H1 (cell line): ENCODE measurements around the gene TUBGCP4. TPM values are rescaled to one million over a fixed set of nuclear protein-coding genes. Genes with fewer than 3 reads are reported as not detected.

Experiments
- CTCF ChIA-PET: fragments of 300-600 bp; sonication (Branson Sonifier 250); formaldehyde crosslinking; loops from one replicate; lab custom pipeline; 2021; ENCODE audit not compliant: partially characterized antibody; lab: Charles Lee
- POLR2A ChIA-PET: fragments of 300-600 bp; sonication (Branson Sonifier 250); formaldehyde crosslinking; loops from one replicate; lab custom pipeline; 2021; ENCODE audit warnings: inconsistent platforms; ENCODE audit not compliant: partially characterized antibody; lab: Charles Lee
- DNase-seq, 2 experiments: peaks; one replicate each; pipeline versions ENCODE4 v3.0.0 to v3.0.0-alpha.2; 2010 to 2022; ENCODE audit warnings: low spot score in 2 of 2, low read depth in 1 of 2, mixed read lengths in 1 of 2
- FAIRE-seq: peaks from 2 replicates; lab custom pipeline; 2011; peaks lifted over from hg19 to GRCh38; lab: Jason Lieb, UNC
- H2AFZ ChIP-seq: 2 replicates; pipeline ENCODE4 v1.8.1; 2012; ENCODE audit warnings: low read length, inconsistent platforms
- H2AK5ac ChIP-seq: 2 replicates; pipeline ENCODE4 v1.6.1; 2013; ENCODE audit warnings: low read depth, low read length
- H2BK120ac ChIP-seq: replicated peaks from 2 replicates; pipeline ENCODE3; 2013; ENCODE audit warnings: low read depth, low read length, inconsistent platforms
- H2BK12ac ChIP-seq: 2 replicates; pipeline ENCODE4 v1.6.1; 2013; ENCODE audit warnings: low read depth, low read length
- H2BK15ac ChIP-seq: 2 replicates; pipeline ENCODE4 v1.6.1; 2013; ENCODE audit warnings: low read length
- H2BK20ac ChIP-seq: 2 replicates; pipeline ENCODE4 v1.6.1; 2013; ENCODE audit warnings: low read length
- H2BK5ac ChIP-seq: 2 replicates; pipeline ENCODE4 v1.6.1; 2013; ENCODE audit warnings: low read depth, low read length
- H3K14ac ChIP-seq: 2 replicates; pipeline ENCODE4 v1.6.1; 2013; ENCODE audit warnings: inconsistent platforms; ENCODE audit not compliant: insufficient read length
- H3K18ac ChIP-seq: 2 replicates; pipeline ENCODE4 v1.6.1; 2013; ENCODE audit warnings: low read length; ENCODE audit errors: extremely low read depth
- H3K23ac ChIP-seq: 2 replicates; pipeline ENCODE4 v1.6.1; 2013; ENCODE audit warnings: inconsistent platforms; ENCODE audit not compliant: insufficient read length
- H3K23me2 ChIP-seq: 2 replicates; pipeline ENCODE4 v1.6.1; 2013; ENCODE audit warnings: low read depth, low read length
- H3K27ac ChIP-seq: 2 replicates; pipeline ENCODE4 v1.6.1; 2011; ENCODE audit warnings: low read depth, low read length, inconsistent platforms
- H3K27me3 ChIP-seq, 4 experiments: replicated peaks in 1 of 4; 1 replicate in 1 of 4; 2 replicates in 3 of 4; pipeline versions ENCODE4 v1.6.1 to v1.8.1; 2011 to 2013; ENCODE audit warnings: low read length in 3 of 4, mild to moderate bottlenecking in 3 of 4, inconsistent platforms in 2 of 4, mixed read lengths in 2 of 4, moderate library complexity in 1 of 4; ENCODE audit not compliant: control insufficient read depth in 3 of 4, insufficient read depth in 3 of 4; ENCODE audit errors: extremely low read depth in 1 of 4
- H3K36me3 ChIP-seq, 4 experiments: 2 replicates each; pipeline versions ENCODE4 v1.6.1 to v1.8.1; 2011 to 2013; ENCODE audit warnings: mild to moderate bottlenecking in 4 of 4, low read length in 3 of 4, moderate library complexity in 2 of 4, control low read depth in 1 of 4, inconsistent platforms in 1 of 4; ENCODE audit not compliant: insufficient read depth in 4 of 4, control insufficient read depth in 2 of 4
- H3K4ac ChIP-seq: replicated peaks from 2 replicates; pipeline ENCODE3; 2013; ENCODE audit warnings: low read length, low read depth, mixed read lengths, inconsistent platforms; ENCODE audit not compliant: insufficient read length
- H3K4me1 ChIP-seq, 4 experiments: replicated peaks in 1 of 4; 1 replicate in 1 of 4; 2 replicates in 3 of 4; pipeline versions ENCODE4 v1.6.1 to v1.8.1; 2011 to 2013; ENCODE audit warnings: low read length in 3 of 4, inconsistent platforms in 2 of 4, mixed read lengths in 1 of 4; ENCODE audit not compliant: insufficient read depth in 4 of 4, control insufficient read depth in 3 of 4
- H3K4me2 ChIP-seq, 2 experiments: 2 replicates each; pipeline versions ENCODE4 v1.6.1 to v1.8.1; 2011 to 2013; ENCODE audit warnings: low read depth in 2 of 2, low read length in 2 of 2, control low read depth in 1 of 2, inconsistent platforms in 1 of 2, mild to moderate bottlenecking in 1 of 2; ENCODE audit not compliant: insufficient read depth in 1 of 2
- H3K4me3 ChIP-seq, 4 experiments: fragments of 200-600, 300-600 bp in 1 of 4; sonication (generic), shearing (Covaris generic), sonication (Bioruptor Twin) in 1 of 4; 2 replicates each; pipeline versions ENCODE4 v1.5.1 to v1.8.1; 2011 to 2016; ENCODE audit warnings: low read length in 4 of 4, low read depth in 3 of 4, control low read depth in 2 of 4, inconsistent platforms in 2 of 4, mild to moderate bottlenecking in 2 of 4, mixed read lengths in 1 of 4, moderate library complexity in 1 of 4; ENCODE audit not compliant: insufficient read depth in 2 of 4; ENCODE audit errors: extremely low read depth in 1 of 4
- H3K56ac ChIP-seq: replicated peaks from 2 replicates; pipeline ENCODE3; 2013; ENCODE audit warnings: low read depth, mild to moderate bottlenecking, mixed read lengths, low read length, inconsistent platforms; ENCODE audit not compliant: insufficient read length
- H3K79me1 ChIP-seq: 2 replicates; pipeline ENCODE4 v1.6.1; 2013; ENCODE audit warnings: low read depth, low read length, control low read depth
- H3K79me2 ChIP-seq, 2 experiments: 2 replicates each; pipeline versions ENCODE4 v1.6.1 to v1.8.1; 2012 to 2013; ENCODE audit warnings: low read length in 2 of 2, mild to moderate bottlenecking in 2 of 2, inconsistent platforms in 1 of 2; ENCODE audit not compliant: insufficient read depth in 2 of 2, control insufficient read depth in 1 of 2
- H3K9ac ChIP-seq, 4 experiments: replicated peaks in 1 of 4; 1 replicate in 1 of 4; 2 replicates in 3 of 4; pipeline versions ENCODE4 v1.6.1 to v1.8.1; 2011 to 2013; ENCODE audit warnings: low read depth in 3 of 4, low read length in 3 of 4, control low read depth in 2 of 4, mild to moderate bottlenecking in 2 of 4, moderate library complexity in 2 of 4, inconsistent platforms in 1 of 4; ENCODE audit errors: extremely low read depth in 1 of 4
- H3K9me3 ChIP-seq, 2 experiments: 2 replicates each; pipeline versions ENCODE4 v1.6.1 to v1.8.1; 2012 to 2013; ENCODE audit warnings: mild to moderate bottlenecking in 2 of 2, moderate library complexity in 2 of 2, control low read depth in 1 of 2, inconsistent platforms in 1 of 2, low read depth in 1 of 2, low read length in 1 of 2, mixed read lengths in 1 of 2; ENCODE audit not compliant: insufficient read depth in 2 of 2
- H4K20me1 ChIP-seq, 2 experiments: replicated peaks in 1 of 2; 2 replicates each; pipeline versions ENCODE3 to v1.8.1; 2011 to 2013; ENCODE audit warnings: inconsistent platforms in 2 of 2, low read length in 2 of 2, mild to moderate bottlenecking in 1 of 2; ENCODE audit not compliant: insufficient read depth in 2 of 2, control insufficient read depth in 1 of 2
- H4K5ac ChIP-seq: 2 replicates; pipeline ENCODE4 v1.6.1; 2013; ENCODE audit warnings: low read length, low read depth, mixed read lengths, inconsistent platforms; ENCODE audit not compliant: insufficient read length
- H4K8ac ChIP-seq: 2 replicates; pipeline ENCODE4 v1.8.0; 2013; ENCODE audit warnings: mild to moderate bottlenecking, moderate library complexity, low read length, inconsistent platforms; ENCODE audit not compliant: insufficient read depth; ENCODE audit errors: extremely low read depth
- H4K91ac ChIP-seq: replicated peaks from 2 replicates; pipeline ENCODE3; 2013; ENCODE audit warnings: low read length, mixed read lengths, inconsistent platforms; ENCODE audit not compliant: insufficient read length
- BCL11A ChIP-seq, 2 experiments: IDR thresholded peaks; one replicate each; pipeline ENCODE4 v1.6.1; 2011; ENCODE audit warnings: low read depth in 2 of 2, low read length in 2 of 2, mild to moderate bottlenecking in 2 of 2
- EGR1 ChIP-seq: IDR thresholded peaks from 2 replicates; pipeline ENCODE4 v1.6.1; 2011; ENCODE audit warnings: low read depth, low read length, borderline replicate concordance
- EP300 ChIP-seq, 2 experiments: IDR thresholded peaks; 1 replicate in 1 of 2; 2 replicates in 1 of 2; pipeline ENCODE4 v1.6.1; 2011 to 2012; ENCODE audit warnings: low read depth in 2 of 2, low read length in 2 of 2, mild to moderate bottlenecking in 2 of 2, borderline replicate concordance in 1 of 2, inconsistent platforms in 1 of 2, moderate library complexity in 1 of 2
- FOSL1 ChIP-seq: IDR thresholded peaks from 2 replicates; pipeline ENCODE4 v1.6.1; 2011; ENCODE audit warnings: mild to moderate bottlenecking, low read depth, low read length, moderate library complexity; ENCODE audit not compliant: insufficient read depth
- POLR2A ChIP-seq, 2 experiments: IDR thresholded peaks; 1 replicate in 1 of 2; 2 replicates in 1 of 2; pipeline ENCODE4 v1.6.1; 2011; ENCODE audit warnings: low read depth in 2 of 2, low read length in 2 of 2, mild to moderate bottlenecking in 2 of 2; ENCODE audit errors: control extremely low read depth in 1 of 2
- RFX5 ChIP-seq: IDR thresholded peaks from 2 replicates; pipeline ENCODE4 v1.6.1; 2011; ENCODE audit warnings: low read depth, low read length, improper control_type of control experiment, borderline replicate concordance
- RNF2 ChIP-seq: fragments of 200-900, 300-1000 bp; sonication (generic); IDR thresholded peaks from 2 replicates; pipeline ENCODE4 v1.7.1; 2016; ENCODE audit warnings: borderline replicate concordance, low read depth, mild to moderate bottlenecking, antibody characterized with exemption, low read length; ENCODE audit not compliant: poor library complexity, severe bottlenecking; ENCODE audit errors: missing control alignments
- SIRT6 ChIP-seq: IDR thresholded peaks from one replicate; pipeline ENCODE4 v1.7.1; 2012; ENCODE audit warnings: low read length, inconsistent platforms
- SP2 ChIP-seq: IDR thresholded peaks from 2 replicates; pipeline ENCODE4 v1.6.1; 2012; ENCODE audit warnings: mild to moderate bottlenecking, low read length, inconsistent platforms
- SUZ12 ChIP-seq: fragments of 200-600 bp; sonication (generic); IDR thresholded peaks from 2 replicates; pipeline ENCODE4 v1.6.1; 2012; ENCODE audit warnings: mild to moderate bottlenecking, inconsistent platforms, low read length, moderate library complexity, mixed read lengths
- TAF1 ChIP-seq: IDR thresholded peaks from 2 replicates; pipeline ENCODE4 v1.6.1; 2011; ENCODE audit warnings: mild to moderate bottlenecking, low read depth, low read length
- TCF12 ChIP-seq: IDR thresholded peaks from 2 replicates; pipeline ENCODE4 v1.6.1; 2011; ENCODE audit warnings: low read depth, mild to moderate bottlenecking, low read length
- WGBS, 2 experiments: shearing (Covaris generic) in 1 of 2; methylation state at CpG; one replicate each; pipeline versions ENCODE4 v1.1.6 to v1.1.7; 2013 to 2015; ENCODE audit warnings: low lambda C conversion rate in 2 of 2, mixed read lengths in 2 of 2, inconsistent platforms in 1 of 2, low coverage in 1 of 2, missing lambda C conversion rate in 1 of 2; ENCODE audit not compliant: insufficient replicate concordance in 2 of 2, insufficient coverage in 1 of 2, insufficient read length in 1 of 2; ENCODE audit errors: extremely low coverage in 1 of 2, missing lambda C conversion rate in 1 of 2; 5-methylcytosine and 5-hydroxymethylcytosine counted together
- polyA plus RNA-seq, 7 experiments: library from polyadenylated mRNA; depleted of rRNA in 3 of 7; stranded (reverse) in 5 of 7; unstranded in 2 of 7; fragments of >200 nt in 5 of 7; fragments of 200-250 nt in 2 of 7; gene quantifications; 1 replicate in 5 of 7; 2 replicates in 1 of 7; 4 replicates in 1 of 7; pipeline versions ENCODE4 v1.2.1 to v1.2.3, GENCODE V29; 2011 to 2013; ENCODE audit warnings: missing spikeins in 2 of 7, mixed read lengths in 2 of 7
- total RNA-seq: library from RNA; stranded (reverse); fragmentation: NEBNext Ultra II Directional; extraction: Animal tissue kit (Norgen Biotek cat#: 25700); gene quantifications from 2 replicates; pipeline ENCODE4 v1.2.1, GENCODE V29; 2021
- TF ChIP-seq, protein P1 (sequence below): IDR thresholded peaks from 2 replicates; pipeline ENCODE4 v1.6.1; 2011; ENCODE audit warnings: low read depth, mild to moderate bottlenecking, low read length; ENCODE audit not compliant: insufficient read depth

Gene TUBGCP4
- total and polyA plus RNA-seq, 2 of the 8 experiments (the other 6 are each of a cell fraction or from before 2014, with no cell fraction given): 7.3 to 23.4 TPM

GRCh38 chr15:43404130-43404529 lies 33.2 kb downstream of the TUBGCP4 start:
- CTCF ChIA-PET: interaction anchor here (0.6 to 0.9 kb wide), 2 partner anchors 30 to 90 kb away, joined by 3 read pairs; no protein-coding TSS in a partner anchor

More at GRCh38 chr15:43404130-43404529, 33.2 kb downstream of the TUBGCP4 start:
- Histone ChIP-seq H2AK5ac (no peak overlapping the region), H3K23ac (no peak overlapping the region), H3K56ac (no peak overlapping the region), H2BK5ac (no peak overlapping the region), H2BK120ac (no peak overlapping the region), H3K23me2 (no peaks in the 10 kb centered on the region), H3K9ac (no peak overlapping the region), H3K18ac (no peak overlapping the region), H3K79me1 (no peaks in the 10 kb centered on the region; the same call in 1 of the 2 replicates), H3K14ac (no peak overlapping the region), H4K91ac (no peak overlapping the region), H3K9me3 (no peaks in the 10 kb centered on the region), H4K20me1 (peaks cover 3 to 4% of the 10 kb centered on the region in 2 experiments), H3K79me2 (no peaks in the 10 kb centered on the region), H4K5ac (no peak overlapping the region), H2AFZ (no peak overlapping the region), H3K27me3 (no peaks in the 10 kb centered on the region), H4K8ac (no peak overlapping the region; the same call in 1 of the 2 replicates), H2BK20ac (no peak overlapping the region)
- WGBS, 2 experiments: 83% methylated on average over 5 of the region's 5 CpGs; no CpG with 5 or more reads in 1 of the 2 experiments
- FAIRE-seq: no peak
- POLR2A ChIA-PET: interaction anchor here (1.1 kb wide), 1 partner anchor 36 kb away, joined by 3 read pairs; no protein-coding TSS in a partner anchor
- no peak for DNase-seq
- no peak for TF ChIP-seq EP300 (IDR thresholded peaks at IDR 0.05; ENCODE audit: borderline replicate concordance in 1 of 2, low read depth in 2 of 2, low read length in 2 of 2)
- TF ChIP-seq TAF1: no peak
- no peak for TF ChIP-seq FOSL1
- no peak for TF ChIP-seq POLR2A (IDR thresholded peaks at IDR 0.05; ENCODE audit: control extremely low read depth in 1 of 2, low read depth in 2 of 2, low read length in 2 of 2)
- no peak for TF ChIP-seq SIRT6
- no peak for TF ChIP-seq RFX5
- TF ChIP-seq SP2: no peak
- TF ChIP-seq SUZ12: no peak
- no peak for TF ChIP-seq BCL11A (IDR thresholded peaks at IDR 0.05; ENCODE audit: low read depth in 2 of 2, low read length in 2 of 2)
- no peak for TF ChIP-seq RNF2
- no peak for TF ChIP-seq TCF12
- TF ChIP-seq EGR1: no peak
- TF ChIP-seq, protein P1, sequence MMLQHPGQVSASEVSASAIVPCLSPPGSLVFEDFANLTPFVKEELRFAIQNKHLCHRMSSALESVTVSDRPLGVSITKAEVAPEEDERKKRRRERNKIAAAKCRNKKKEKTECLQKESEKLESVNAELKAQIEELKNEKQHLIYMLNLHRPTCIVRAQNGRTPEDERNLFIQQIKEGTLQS: no peak
- TF ChIP-seq, all 59 proteins: peak for 0
- H3K4me3 ChIP-seq: no peak overlapping the region
- no peak overlapping the region for H2BK12ac ChIP-seq
- no peak overlapping the region for H2BK15ac ChIP-seq
- no peak overlapping the region for H3K4me2 ChIP-seq
- no peak overlapping the region for H3K4ac ChIP-seq
- H3K36me3 ChIP-seq: peaks cover 20 to 86% (median 66%) of the 10 kb centered on the region in 4 experiments
- 0 out of 2 replicates have a peak overlapping the region, but pooled peaks have one; percentile 3 for H3K27ac ChIP-seq
- H3K4me1 ChIP-seq: no peaks in the 10 kb centered on the region
